ENCODE results near the gene FILIP1. TPM values are rescaled to one million over a fixed set of nuclear protein-coding genes. Genes with fewer than 3 reads are reported as not detected.

The FILIP1 gene
- total and polyA plus RNA-seq, 12 donors, result 16.8 to 269 (median 181) TPM

GRCh38 chr6:75466636-75467035, 27.0 kb downstream of the FILIP1 start:
- ATAC-seq, result no peak
- Histone ChIP-seq H3K27ac (peak overlapping the region in 2 of 10 donors; percentile 54 to 61), H3K27me3 (no peaks in the 10 kb centered on the region), H3K36me3 (no peaks in the 10 kb centered on the region), H3K4me1 (peaks cover 0 to 86% (median 54%) of the 10 kb centered on the region in 9 donors), H3K9me3 (peaks cover 0 to 14% (median 0%) of the 10 kb centered on the region in 11 donors), H3K4me3 (no peak overlapping the region)
- DNase-seq, result no peak
- no peak for TF ChIP-seq CTCF (IDR thresholded peaks at IDR 0.05)
- 72 to 76% methylated on average over 1 of the region's 1 CpG for WGBS, 2 donors
- intact Hi-C loops (cut with DNase I), result no loop called here

GRCh38 chr6:75463908-75464307, 29.7 kb downstream of the FILIP1 start:
- Histone ChIP-seq H3K4me1 (peaks cover 4 to 97% (median 78%) of the 10 kb centered on the region in 9 donors), H3K27me3 (no peaks in the 10 kb centered on the region), H3K27ac (peak overlapping the region in 7 of 10 donors; percentile 5 to 67 (median 35)), H3K36me3 (no peaks in the 10 kb centered on the region), H3K4me3 (no peak overlapping the region), H3K9me3 (peaks cover 0 to 10% (median 0%) of the 10 kb centered on the region in 11 donors)
- TF ChIP-seq CTCF (IDR thresholded peaks at IDR 0.05), result no peak
- intact Hi-C loops (cut with DNase I), result no loop called here
- DNase-seq, result no peak
- WGBS, 2 donors, result 13 to 20% methylated on average over 1 of the region's 1 CpG
- peak in 4 of 8 donors; percentile 26 to 61 (median 46) for ATAC-seq

GRCh38 chr6:75463061-75463460, 30.5 kb downstream of the FILIP1 start:
- DNase-seq, result no peak
- ATAC-seq, result no peak
- peaks cover 0 to 2% (median 0%) of the 10 kb centered on the region in 11 donors for H3K9me3 ChIP-seq
- H3K27me3 ChIP-seq, result no peaks in the 10 kb centered on the region
- no peak for TF ChIP-seq CTCF (IDR thresholded peaks at IDR 0.05)
- intact Hi-C loops (cut with DNase I), result no loop called here
- H3K27ac ChIP-seq, result peak overlapping the region in 4 of 10 donors; percentile 34 to 67 (median 56)
- WGBS, 2 donors, result 84 to 90% methylated on average over 5 of the region's 5 CpGs
- H3K4me3 ChIP-seq, result no peak overlapping the region
- peaks cover 4 to 100% (median 85%) of the 10 kb centered on the region in 9 donors for H3K4me1 ChIP-seq
- H3K36me3 ChIP-seq, result no peaks in the 10 kb centered on the region

GRCh38 chr6:75460681-75461080, 32.9 kb downstream of the FILIP1 start:
- TF ChIP-seq CTCF (IDR thresholded peaks at IDR 0.05), result no peak
- Histone ChIP-seq H3K27me3 (no peaks in the 10 kb centered on the region), H3K4me1 (peaks cover 4 to 100% (median 74%) of the 10 kb centered on the region in 9 donors), H3K36me3 (no peaks in the 10 kb centered on the region), H3K9me3 (no peaks in the 10 kb centered on the region), H3K4me3 (no peak overlapping the region), H3K27ac (peak overlapping the region in 7 of 10 donors; percentile 3 to 72 (median 44))
- 18 to 23% methylated on average over 2 of the region's 2 CpGs for WGBS, 2 donors
- DNase-seq (no peak), ATAC-seq (no peak)
- intact Hi-C loops (cut with DNase I), result no loop called here

Measured in heart right ventricle (tissue), 16 donors.